Astrocyte (in vitro differentiated cells and primary cell): ENCODE measurements around the gene PCSK2.

Source experiments
- EZH2 ChIP-seq: IDR thresholded peaks from 2 replicates; pipeline ENCODE4 v1.6.1; 2012; ENCODE audit warnings: mild to moderate bottlenecking, low read length, inconsistent platforms; ENCODE audit not compliant: insufficient read depth
- TF ChIP-seq, protein P1 (sequence below): IDR thresholded peaks from 2 replicates; pipeline ENCODE4 v1.5.1; 2011; ENCODE audit warnings: low read depth, mild to moderate bottlenecking, inconsistent platforms, low read length, moderate library complexity; ENCODE audit not compliant: insufficient read depth

GRCh38 chr20:17421493-17421892, 194.7 kb downstream of the PCSK2 start:
- TF ChIP-seq, protein P1, sequence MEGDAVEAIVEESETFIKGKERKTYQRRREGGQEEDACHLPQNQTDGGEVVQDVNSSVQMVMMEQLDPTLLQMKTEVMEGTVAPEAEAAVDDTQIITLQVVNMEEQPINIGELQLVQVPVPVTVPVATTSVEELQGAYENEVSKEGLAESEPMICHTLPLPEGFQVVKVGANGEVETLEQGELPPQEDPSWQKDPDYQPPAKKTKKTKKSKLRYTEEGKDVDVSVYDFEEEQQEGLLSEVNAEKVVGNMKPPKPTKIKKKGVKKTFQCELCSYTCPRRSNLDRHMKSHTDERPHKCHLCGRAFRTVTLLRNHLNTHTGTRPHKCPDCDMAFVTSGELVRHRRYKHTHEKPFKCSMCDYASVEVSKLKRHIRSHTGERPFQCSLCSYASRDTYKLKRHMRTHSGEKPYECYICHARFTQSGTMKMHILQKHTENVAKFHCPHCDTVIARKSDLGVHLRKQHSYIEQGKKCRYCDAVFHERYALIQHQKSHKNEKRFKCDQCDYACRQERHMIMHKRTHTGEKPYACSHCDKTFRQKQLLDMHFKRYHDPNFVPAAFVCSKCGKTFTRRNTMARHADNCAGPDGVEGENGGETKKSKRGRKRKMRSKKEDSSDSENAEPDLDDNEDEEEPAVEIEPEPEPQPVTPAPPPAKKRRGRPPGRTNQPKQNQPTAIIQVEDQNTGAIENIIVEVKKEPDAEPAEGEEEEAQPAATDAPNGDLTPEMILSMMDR: no peak
- no peak for TF ChIP-seq EZH2
